Measurements from ENCODE around the gene RGS12. TPM values are rescaled to one million over a fixed set of nuclear protein-coding genes. Genes with fewer than 3 reads are reported as not detected.
A peak's percentile ranks its signal among the peaks of the same experiment; 100 is the strongest.

Gene RGS12
- total and polyA plus RNA-seq, 2 of the 13 experiments (the other 11 are each of a cell fraction or from before 2014, with no cell fraction given), result 21.0 to 27.7 TPM

- TF ChIP-seq ZNF761 (CRISPR knock-in tag; conservative IDR thresholded peaks at IDR 0.05), result 0 out of 2 replicates have a peak, but pooled peaks have one; percentile 39
- TF ChIP-seq ZBTB4 (CRISPR knock-in tag; IDR thresholded peaks at IDR 0.05; ENCODE audit: borderline replicate concordance), result no peak
- TF ChIP-seq GATAD2A (CRISPR knock-in tag; IDR thresholded peaks at IDR 0.05), result peak; percentile 62; the same call in 1 of the 2 replicates
- TF ChIP-seq, protein P1, sequence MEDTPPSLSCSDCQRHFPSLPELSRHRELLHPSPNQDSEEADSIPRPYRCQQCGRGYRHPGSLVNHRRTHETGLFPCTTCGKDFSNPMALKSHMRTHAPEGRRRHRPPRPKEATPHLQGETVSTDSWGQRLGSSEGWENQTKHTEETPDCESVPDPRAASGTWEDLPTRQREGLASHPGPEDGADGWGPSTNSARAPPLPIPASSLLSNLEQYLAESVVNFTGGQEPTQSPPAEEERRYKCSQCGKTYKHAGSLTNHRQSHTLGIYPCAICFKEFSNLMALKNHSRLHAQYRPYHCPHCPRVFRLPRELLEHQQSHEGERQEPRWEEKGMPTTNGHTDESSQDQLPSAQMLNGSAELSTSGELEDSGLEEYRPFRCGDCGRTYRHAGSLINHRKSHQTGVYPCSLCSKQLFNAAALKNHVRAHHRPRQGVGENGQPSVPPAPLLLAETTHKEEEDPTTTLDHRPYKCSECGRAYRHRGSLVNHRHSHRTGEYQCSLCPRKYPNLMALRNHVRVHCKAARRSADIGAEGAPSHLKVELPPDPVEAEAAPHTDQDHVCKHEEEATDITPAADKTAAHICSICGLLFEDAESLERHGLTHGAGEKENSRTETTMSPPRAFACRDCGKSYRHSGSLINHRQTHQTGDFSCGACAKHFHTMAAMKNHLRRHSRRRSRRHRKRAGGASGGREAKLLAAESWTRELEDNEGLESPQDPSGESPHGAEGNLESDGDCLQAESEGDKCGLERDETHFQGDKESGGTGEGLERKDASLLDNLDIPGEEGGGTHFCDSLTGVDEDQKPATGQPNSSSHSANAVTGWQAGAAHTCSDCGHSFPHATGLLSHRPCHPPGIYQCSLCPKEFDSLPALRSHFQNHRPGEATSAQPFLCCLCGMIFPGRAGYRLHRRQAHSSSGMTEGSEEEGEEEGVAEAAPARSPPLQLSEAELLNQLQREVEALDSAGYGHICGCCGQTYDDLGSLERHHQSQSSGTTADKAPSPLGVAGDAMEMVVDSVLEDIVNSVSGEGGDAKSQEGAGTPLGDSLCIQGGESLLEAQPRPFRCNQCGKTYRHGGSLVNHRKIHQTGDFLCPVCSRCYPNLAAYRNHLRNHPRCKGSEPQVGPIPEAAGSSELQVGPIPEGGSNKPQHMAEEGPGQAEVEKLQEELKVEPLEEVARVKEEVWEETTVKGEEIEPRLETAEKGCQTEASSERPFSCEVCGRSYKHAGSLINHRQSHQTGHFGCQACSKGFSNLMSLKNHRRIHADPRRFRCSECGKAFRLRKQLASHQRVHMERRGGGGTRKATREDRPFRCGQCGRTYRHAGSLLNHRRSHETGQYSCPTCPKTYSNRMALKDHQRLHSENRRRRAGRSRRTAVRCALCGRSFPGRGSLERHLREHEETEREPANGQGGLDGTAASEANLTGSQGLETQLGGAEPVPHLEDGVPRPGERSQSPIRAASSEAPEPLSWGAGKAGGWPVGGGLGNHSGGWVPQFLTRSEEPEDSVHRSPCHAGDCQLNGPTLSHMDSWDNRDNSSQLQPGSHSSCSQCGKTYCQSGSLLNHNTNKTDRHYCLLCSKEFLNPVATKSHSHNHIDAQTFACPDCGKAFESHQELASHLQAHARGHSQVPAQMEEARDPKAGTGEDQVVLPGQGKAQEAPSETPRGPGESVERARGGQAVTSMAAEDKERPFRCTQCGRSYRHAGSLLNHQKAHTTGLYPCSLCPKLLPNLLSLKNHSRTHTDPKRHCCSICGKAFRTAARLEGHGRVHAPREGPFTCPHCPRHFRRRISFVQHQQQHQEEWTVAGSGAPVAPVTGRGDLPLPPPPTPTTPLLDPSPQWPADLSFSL (CRISPR knock-in tag; IDR thresholded peaks at IDR 0.05), result no peak
- TF ChIP-seq ZNF20 (CRISPR knock-in tag; IDR thresholded peaks at IDR 0.05), result no peak
- TF ChIP-seq SMARCC2 (IDR thresholded peaks at IDR 0.05), result no peak
- no peak for TF ChIP-seq CEBPB (IDR thresholded peaks at IDR 0.05; ENCODE audit: borderline replicate concordance, low read depth, low read length)
- TF ChIP-seq ZMAT3 (CRISPR knock-in tag; conservative IDR thresholded peaks at IDR 0.05), result peak; percentile 85
- TF ChIP-seq ARID3A (IDR thresholded peaks at IDR 0.05; ENCODE audit: low read depth, low read length), result no peak
- TF ChIP-seq ZNF678 (CRISPR knock-in tag; IDR thresholded peaks at IDR 0.05), result 0 out of 2 replicates have a peak, but pooled peaks have one; percentile 28
- TF ChIP-seq, protein P2, sequence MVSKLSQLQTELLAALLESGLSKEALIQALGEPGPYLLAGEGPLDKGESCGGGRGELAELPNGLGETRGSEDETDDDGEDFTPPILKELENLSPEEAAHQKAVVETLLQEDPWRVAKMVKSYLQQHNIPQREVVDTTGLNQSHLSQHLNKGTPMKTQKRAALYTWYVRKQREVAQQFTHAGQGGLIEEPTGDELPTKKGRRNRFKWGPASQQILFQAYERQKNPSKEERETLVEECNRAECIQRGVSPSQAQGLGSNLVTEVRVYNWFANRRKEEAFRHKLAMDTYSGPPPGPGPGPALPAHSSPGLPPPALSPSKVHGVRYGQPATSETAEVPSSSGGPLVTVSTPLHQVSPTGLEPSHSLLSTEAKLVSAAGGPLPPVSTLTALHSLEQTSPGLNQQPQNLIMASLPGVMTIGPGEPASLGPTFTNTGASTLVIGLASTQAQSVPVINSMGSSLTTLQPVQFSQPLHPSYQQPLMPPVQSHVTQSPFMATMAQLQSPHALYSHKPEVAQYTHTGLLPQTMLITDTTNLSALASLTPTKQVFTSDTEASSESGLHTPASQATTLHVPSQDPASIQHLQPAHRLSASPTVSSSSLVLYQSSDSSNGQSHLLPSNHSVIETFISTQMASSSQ (IDR thresholded peaks at IDR 0.05; ENCODE audit: low read depth), result no peak
- TF ChIP-seq, protein P2 (CRISPR knock-in tag; IDR thresholded peaks at IDR 0.05; ENCODE audit: borderline replicate concordance), result peak; percentile 51; the same call in 1 of the 2 replicates
- 0 out of 2 replicates have a peak, but pooled peaks have one; percentile 25 for TF ChIP-seq ZNF44 (CRISPR knock-in tag; IDR thresholded peaks at IDR 0.05)
Observed at GRCh38 chr4:3285558-3286334, 7.1 kb upstream of the RGS12 start (continued).

Data from HepG2 (cell line).